HG03060 (cell line): ENCODE results near the gene CAMP.
"Not testable (repeated sequence)": the region's sequence is repeated elsewhere in the genome, so short reads cannot be mapped to it uniquely, and the experiment has no call there.

Experiments
- ATAC-seq: cut with Tn5 transposase; IDR thresholded peaks from one replicate; pipeline ENCODE4 v1.9.1; 2021; ENCODE audit warnings: low read depth, moderate number of reproducible peaks; ENCODE audit not compliant: unreplicated experiment

Gene CAMP

DNA sequence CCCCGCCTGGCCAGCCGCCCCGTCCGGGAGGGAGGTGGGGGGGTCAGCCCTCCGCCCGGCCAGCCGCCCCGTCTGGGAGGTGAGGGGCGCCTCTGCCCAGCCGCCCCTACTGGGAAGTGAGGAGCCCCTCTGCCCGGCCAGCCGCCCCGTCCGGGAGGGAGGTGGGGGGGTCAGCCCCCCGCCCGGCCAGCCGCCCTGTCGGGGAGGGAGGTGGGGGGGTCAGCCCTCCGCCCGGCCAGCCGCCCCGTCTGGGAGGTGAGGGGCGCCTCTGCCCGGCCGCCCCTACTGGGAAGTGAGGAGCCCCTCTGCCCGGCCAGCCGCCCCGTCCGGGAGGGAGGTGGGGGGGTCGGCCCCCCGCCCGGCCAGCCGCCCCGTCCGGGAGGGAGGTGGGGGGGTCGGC is 11.5 kb upstream of the CAMP start:
- not testable (repeated sequence) for ATAC-seq

- no peak for ATAC-seq
Measured at GRCh38 chr3:48214225-48214624, 9.1 kb upstream of the CAMP start.

GRCh38 chr3:48215019-48215418 is 8.3 kb upstream of the CAMP start:
- no peak for ATAC-seq

DNA sequence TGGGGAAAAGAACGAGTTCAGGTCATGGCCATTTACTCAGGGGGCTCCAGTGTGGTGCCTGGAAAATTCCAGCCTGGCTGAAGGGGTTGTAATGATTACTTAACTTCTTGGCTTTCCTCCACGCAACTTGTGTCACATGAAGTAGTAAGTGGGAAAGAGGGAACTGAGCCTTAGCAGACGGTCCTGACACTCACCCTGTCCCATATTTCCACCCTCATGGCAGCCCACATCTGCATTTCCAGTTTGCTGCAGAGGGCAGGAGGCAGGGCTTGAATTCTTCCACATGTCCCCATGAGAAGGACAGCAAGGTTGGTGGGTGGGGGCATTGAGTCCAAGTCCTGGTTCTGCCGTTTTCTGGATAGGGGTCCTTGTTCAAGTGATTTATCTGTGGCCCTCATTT is 7.8 kb upstream of the CAMP start:
- ATAC-seq = no peak

DNA sequence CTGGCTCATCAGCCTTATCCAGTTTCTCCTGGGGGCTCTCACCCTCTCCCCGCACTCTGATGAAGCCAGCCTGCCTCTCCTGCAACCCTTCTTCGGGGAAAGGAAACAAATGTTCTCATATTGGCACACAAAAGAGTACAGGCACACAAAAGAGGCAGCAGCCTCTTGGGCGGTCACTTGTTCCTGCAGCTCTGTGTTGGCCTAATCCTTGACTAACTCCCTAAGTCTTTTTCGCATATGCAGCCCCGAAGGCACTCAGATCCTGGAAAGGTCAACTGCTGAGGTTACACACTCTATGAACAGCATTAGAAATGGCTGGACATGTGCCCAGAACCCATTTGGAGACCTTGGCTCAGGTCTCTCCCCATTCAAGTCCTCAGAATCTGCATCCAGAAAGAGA is 7.4 kb upstream of the CAMP start:
- no peak for ATAC-seq

GRCh38 chr3:48217449-48217848 is 5.8 kb upstream of the CAMP start:
- no peak for ATAC-seq

DNA sequence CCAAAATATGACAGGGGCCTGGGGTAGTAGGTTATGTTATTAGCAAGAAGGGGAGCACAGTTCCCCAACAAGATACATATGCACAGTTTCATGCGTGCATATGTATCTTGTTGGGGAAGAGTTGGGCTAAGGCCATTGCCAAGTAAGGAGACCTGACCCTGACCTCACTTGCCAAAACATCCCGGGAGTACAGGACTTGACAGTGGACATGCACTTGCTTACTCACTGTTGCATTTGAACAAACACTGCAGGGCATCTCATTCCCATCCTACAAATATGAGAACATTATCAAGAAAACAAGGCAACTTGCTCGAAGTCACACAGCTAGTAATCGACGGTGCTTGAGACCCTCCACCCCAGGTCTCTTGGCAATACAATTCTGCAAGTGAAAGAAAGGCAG is 4.8 kb upstream of the CAMP start:
- ATAC-seq = no peak

GRCh38 chr3:48219543-48219942 is 3.8 kb upstream of the CAMP start:
- no peak for ATAC-seq

DNA sequence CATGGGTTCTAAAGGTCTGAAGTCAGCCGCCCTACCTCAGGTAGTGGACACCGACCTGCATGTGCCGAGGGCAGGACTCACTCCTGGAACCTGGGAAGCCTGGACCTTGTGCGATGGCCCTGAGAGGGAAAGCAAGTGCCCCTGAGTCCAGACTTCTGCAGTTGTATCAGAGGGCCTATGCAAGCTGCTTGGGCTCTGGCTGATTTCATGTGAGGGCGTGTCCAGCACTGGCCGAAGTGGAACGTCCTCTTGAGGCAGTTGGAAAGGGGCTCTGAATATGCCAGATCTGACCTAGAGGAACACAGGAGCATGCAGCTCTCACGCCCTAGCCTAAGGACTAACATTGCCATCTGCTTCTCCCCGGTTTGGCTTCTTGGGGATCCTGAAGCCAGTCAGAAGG is 2.5 kb upstream of the CAMP start:
- ATAC-seq = no peak

DNA sequence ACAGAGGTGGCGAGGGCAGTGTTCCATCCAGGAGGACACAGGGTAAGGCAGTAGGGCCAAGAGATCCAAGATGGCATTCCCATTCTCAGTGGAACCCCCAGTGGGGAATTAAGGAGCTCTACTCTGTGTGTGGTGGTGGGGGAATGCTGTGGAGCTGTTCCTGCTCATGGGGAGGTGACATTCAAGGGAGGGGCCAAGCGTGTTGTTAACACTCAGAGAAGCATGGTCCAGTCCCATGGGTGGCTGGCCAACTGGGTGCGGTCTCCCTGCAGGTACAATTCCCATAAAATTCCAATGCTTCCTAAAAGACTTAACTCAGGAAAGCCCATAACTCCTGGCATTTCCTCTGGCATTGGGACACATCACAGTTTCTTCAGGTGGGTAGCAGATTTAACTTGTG is 2.3 kb downstream of the CAMP start:
- no peak for ATAC-seq

GRCh38 chr3:48226939-48227338 is 3.6 kb downstream of the CAMP start:
- no peak for ATAC-seq

DNA sequence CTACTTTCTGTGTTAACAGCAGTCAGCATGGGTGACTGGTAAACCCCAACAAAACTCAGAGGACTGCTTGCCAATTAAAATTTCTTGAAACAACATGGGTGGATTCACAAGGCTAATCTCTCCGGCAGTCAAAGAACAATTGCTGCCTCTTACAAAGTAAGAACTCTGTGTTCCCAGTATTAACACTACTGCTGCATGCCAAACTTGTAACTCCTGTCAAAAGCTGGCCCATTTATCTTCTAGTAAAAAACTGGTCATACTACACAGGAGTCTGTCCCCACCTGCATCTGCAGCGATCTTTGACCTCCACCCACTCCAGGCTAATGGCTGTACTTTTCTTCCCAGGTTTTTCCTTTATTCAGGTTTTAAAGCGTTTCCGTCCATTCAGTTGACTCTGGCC is 8.9 kb downstream of the CAMP start:
- no peak for ATAC-seq

DNA sequence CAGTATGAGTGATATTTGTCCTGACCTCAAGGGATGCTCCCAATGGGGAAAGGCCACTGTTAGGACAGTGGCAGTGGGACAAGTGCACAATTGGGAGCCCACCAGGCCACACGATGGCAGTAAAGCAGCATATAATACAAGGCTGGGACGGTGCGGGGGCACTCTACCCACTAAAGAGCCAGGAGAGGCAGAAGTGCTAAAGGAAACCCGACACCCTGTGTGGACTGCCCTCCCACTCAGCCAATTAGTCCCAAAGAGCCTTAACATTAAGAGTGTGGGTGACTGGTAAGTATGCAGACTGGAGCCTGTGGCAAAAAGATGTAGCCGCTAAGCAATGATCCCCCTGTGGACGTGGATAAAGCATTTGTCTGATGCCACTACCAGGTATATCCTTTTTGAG is 9.4 kb downstream of the CAMP start:
- ATAC-seq = no peak

DNA sequence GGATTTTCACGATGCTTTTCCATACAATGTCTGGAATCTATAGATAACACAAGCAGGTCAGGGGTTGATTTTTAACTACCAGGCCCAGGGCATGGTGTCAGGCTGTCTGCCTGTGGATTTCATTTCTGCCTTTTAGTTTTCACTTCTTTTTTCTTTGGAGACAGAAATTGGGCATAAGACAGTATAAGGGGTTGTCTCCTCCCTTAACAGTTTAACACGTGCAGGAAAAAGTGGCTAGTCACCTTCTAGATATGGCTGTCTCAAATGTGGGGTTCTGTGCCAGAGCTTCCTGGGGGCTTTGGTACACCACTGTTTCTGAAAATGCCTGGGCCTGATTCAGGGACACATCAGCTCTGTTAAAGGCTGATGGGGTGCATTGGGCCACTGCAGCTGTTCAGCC is 10.2 kb downstream of the CAMP start:
- no peak for ATAC-seq

DNA sequence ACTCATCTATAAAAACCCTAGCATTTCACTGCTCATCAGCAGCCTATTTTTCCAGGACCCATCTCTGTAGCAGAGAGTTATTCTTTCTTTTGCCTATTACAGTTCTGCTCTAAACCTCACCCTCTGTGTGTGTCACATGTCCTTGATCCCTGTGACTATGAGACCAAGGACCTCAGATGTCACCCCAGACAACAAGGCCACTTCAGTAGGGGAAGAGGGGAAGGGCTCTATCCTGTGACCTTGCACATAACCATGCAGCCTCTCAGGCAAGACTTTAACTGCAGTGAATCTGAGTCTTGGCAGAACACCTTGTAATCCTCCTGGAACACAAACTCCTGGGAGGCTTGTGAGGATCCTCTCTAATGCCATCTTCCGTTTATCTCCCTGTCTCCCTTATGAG is 13.2 kb downstream of the CAMP start:
- no peak for ATAC-seq

GRCh38 chr3:48238531-48239085 is 15.3 kb downstream of the CAMP start:
- no peak for ATAC-seq

- no peak for ATAC-seq
Measured at GRCh38 chr3:48240000-48240963, 17.0 kb downstream of the CAMP start.

GRCh38 chr3:48241796-48242455 is 18.6 kb downstream of the CAMP start:
- ATAC-seq = no peak

DNA sequence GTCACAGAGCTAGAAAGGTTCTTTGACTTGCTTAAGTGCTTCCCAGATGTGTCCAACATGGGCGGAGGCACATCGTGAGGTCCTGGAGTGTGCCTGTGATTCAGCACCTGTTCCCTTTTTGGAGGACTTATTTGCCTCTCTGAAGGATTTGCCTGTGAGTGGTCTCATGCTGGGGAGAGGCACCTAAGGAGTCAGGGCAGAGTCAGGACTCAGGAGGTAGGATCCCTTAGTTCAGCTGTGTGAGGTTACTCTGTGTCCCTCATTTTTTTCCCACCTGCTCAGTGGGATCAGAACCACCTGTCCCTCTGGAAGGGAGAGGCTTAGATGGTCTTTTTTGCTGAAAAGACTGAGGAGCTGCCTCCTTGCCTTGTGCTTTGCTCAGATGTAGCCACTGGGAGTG is 20.6 kb downstream of the CAMP start:
- ATAC-seq = no peak

DNA sequence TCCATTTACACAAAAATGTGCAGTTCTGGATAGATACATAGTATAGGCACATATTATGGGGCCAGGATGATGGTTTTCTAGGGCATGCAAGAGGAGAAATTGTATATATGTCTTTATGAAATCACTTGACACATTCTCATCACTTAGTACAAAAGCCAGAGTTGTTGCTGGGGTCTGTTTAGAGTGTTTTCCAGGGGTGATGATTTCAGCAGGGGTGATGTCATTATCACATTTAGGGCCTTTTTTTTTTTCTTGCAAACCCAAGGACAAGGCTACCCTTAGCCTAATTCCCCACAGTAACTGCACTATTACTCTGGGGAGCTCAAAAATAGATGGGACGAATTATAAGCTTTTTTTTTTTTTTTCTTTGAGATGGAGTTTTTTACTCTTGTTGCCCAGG is 21.2 kb downstream of the CAMP start:
- no peak for ATAC-seq

GRCh38 chr3:48245136-48245535 is 21.8 kb downstream of the CAMP start:
- ATAC-seq = no peak

- ATAC-seq = no peak
Measured at GRCh38 chr3:48247401-48247811, 24.1 kb downstream of the CAMP start.
